Measurements from ENCODE around the gene AADACL4.

AADACL4 gene

GRCh38 chr1:12603224-12603623 lies 40.7 kb upstream of the AADACL4 start:
- Histone ChIP-seq H4K8ac (ENCODE audit: low read length) (no peak overlapping the region), H4K91ac (ENCODE audit: low read length) (no peak overlapping the region), H2BK120ac (ENCODE audit: low read depth, low read length) (no peak overlapping the region), H2BK12ac (ENCODE audit: low read length in 2 of 2) (peak overlapping the region in 1 of 2 experiments; percentile 49), H3K4me2 (ENCODE audit: low read length, poor library complexity, severe bottlenecking) (no peak overlapping the region), H3K4ac (ENCODE audit: low read depth in 1 of 2, low read length in 2 of 2) (no peak overlapping the region), H3K9me3 (ENCODE audit: control insufficient read depth, low read length) (no peaks in the 10 kb centered on the region), H3K27ac (ENCODE audit: low read length, poor library complexity, severe bottlenecking) (no peak overlapping the region), H3K27me3 (ENCODE audit: control insufficient read depth in 1 of 2, insufficient read depth in 1 of 2, low read length in 2 of 2) (no peaks in the 10 kb centered on the region), H3K18ac (ENCODE audit: low read depth in 1 of 2, low read length in 2 of 2) (no peak overlapping the region), H3K4me1 (ENCODE audit: control insufficient read depth, insufficient read depth, low read depth, low read length) (peaks cover 9% of the 10 kb centered on the region), H2BK5ac (ENCODE audit: low read depth, low read length, poor library complexity, severe bottlenecking) (no peak overlapping the region), H3K4me3 (ENCODE audit: insufficient read depth in 1 of 2, low read depth in 1 of 2, low read length in 2 of 2) (no peak overlapping the region), H3K23ac (ENCODE audit: low read length in 2 of 2) (no peak overlapping the region), H3K79me1 (replicated peaks; ENCODE audit: low read length, poor library complexity, severe bottlenecking) (no peaks in the 10 kb centered on the region), H3K36me3 (ENCODE audit: control insufficient read depth in 1 of 2, insufficient read depth in 2 of 2, low read depth in 1 of 2, low read length in 2 of 2) (no peaks in the 10 kb centered on the region), H3K9ac (ENCODE audit: low read length) (no peak overlapping the region), H3K14ac (ENCODE audit: low read length in 2 of 2) (no peak overlapping the region), H2AFZ (ENCODE audit: low read depth, low read length) (no peak overlapping the region), H2AK5ac (ENCODE audit: low read length, severe bottlenecking) (no peak overlapping the region), H2BK15ac (ENCODE audit: low read depth, poor library complexity, severe bottlenecking) (no peak overlapping the region)
- 75% methylated on average over 9 of the region's 9 CpGs for WGBS
- no peak for DNase-seq

DNA sequence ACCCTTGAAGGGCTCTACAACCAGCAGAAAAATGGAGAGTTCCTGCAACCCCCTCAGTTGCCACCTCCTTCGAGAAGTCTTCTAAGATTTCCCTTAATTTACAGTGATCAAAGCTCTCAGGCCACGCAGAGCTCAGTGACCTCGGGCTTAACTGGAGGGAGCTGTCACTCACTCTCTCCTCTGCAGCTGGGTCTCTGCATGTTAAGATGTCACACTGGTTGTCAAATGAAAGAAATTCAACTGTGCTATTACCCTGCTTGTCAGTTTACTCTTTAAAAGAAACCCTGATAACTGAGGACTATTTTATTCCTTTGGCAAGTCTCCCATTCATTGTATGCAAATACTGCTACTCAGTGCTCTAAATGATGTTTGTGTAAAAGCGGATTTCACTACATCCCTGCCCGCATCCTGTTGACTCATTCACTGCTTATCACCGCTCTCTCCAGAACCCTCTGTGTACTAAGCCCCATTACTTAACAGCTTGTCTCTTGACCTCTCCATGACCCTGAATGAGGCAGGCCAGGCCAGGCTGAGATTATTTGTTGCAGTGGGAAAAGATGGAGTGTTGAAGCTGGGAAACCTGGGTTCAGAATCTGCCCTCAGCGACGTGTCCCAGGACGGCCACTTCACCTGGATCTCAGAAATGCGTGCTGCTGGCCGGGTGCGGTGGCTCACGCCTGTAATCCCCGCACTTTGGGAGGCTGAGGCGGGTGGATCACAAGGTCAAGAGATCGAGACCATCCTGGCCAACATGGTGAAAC lies 39.6 kb upstream of the AADACL4 start:
- 28% methylated on average over 13 of the region's 16 CpGs for WGBS
- H2AFZ ChIP-seq (ENCODE audit: low read depth, low read length): no peak overlapping the region
- H4K91ac ChIP-seq (ENCODE audit: low read length): no peak overlapping the region
- H3K4me3 ChIP-seq (ENCODE audit: insufficient read depth in 1 of 2, low read depth in 1 of 2, low read length in 2 of 2): no peak overlapping the region
- H3K27ac ChIP-seq (ENCODE audit: low read length, poor library complexity, severe bottlenecking): no peak overlapping the region
- H2AK5ac ChIP-seq (ENCODE audit: low read length, severe bottlenecking): no peak overlapping the region
- H3K9ac ChIP-seq (ENCODE audit: low read length): no peak overlapping the region
- H3K18ac ChIP-seq (ENCODE audit: low read depth in 1 of 2, low read length in 2 of 2): no peak overlapping the region
- H3K23ac ChIP-seq (ENCODE audit: low read length in 2 of 2): no peak overlapping the region
- no peak overlapping the region for H2BK5ac ChIP-seq (ENCODE audit: low read depth, low read length, poor library complexity, severe bottlenecking)
- H2BK15ac ChIP-seq (ENCODE audit: low read depth, poor library complexity, severe bottlenecking): no peak overlapping the region
- H3K4me2 ChIP-seq (ENCODE audit: low read length, poor library complexity, severe bottlenecking): no peak overlapping the region
- H3K27me3 ChIP-seq (ENCODE audit: control insufficient read depth in 1 of 2, insufficient read depth in 1 of 2, low read length in 2 of 2): no peaks in the 10 kb centered on the region
- no peaks in the 10 kb centered on the region for H3K9me3 ChIP-seq (ENCODE audit: control insufficient read depth, low read length)
- DNase-seq: peak; percentile 97
- no peak overlapping the region for H2BK120ac ChIP-seq (ENCODE audit: low read depth, low read length)
- no peak overlapping the region for H4K8ac ChIP-seq (ENCODE audit: low read length)
- H3K36me3 ChIP-seq (ENCODE audit: control insufficient read depth in 1 of 2, insufficient read depth in 2 of 2, low read depth in 1 of 2, low read length in 2 of 2): no peaks in the 10 kb centered on the region
- peaks cover 9% of the 10 kb centered on the region for H3K4me1 ChIP-seq (ENCODE audit: control insufficient read depth, insufficient read depth, low read depth, low read length)
- no peak overlapping the region for H3K4ac ChIP-seq (ENCODE audit: low read depth in 1 of 2, low read length in 2 of 2)
- H2BK12ac ChIP-seq (ENCODE audit: low read length in 2 of 2): no peak overlapping the region
- H3K14ac ChIP-seq (ENCODE audit: low read length in 2 of 2): no peak overlapping the region
- H3K79me1 ChIP-seq (replicated peaks; ENCODE audit: low read length, poor library complexity, severe bottlenecking): no peaks in the 10 kb centered on the region

GRCh38 chr1:12604986-12605385 lies 38.9 kb upstream of the AADACL4 start:
- H2BK120ac ChIP-seq (ENCODE audit: low read depth, low read length): no peak overlapping the region
- H3K4me2 ChIP-seq (ENCODE audit: low read length, poor library complexity, severe bottlenecking): no peak overlapping the region
- H3K4ac ChIP-seq (ENCODE audit: low read depth in 1 of 2, low read length in 2 of 2): no peak overlapping the region
- no peaks in the 10 kb centered on the region for H3K36me3 ChIP-seq (ENCODE audit: control insufficient read depth in 1 of 2, insufficient read depth in 2 of 2, low read depth in 1 of 2, low read length in 2 of 2)
- no peak overlapping the region for H3K14ac ChIP-seq (ENCODE audit: low read length in 2 of 2)
- no peak overlapping the region for H2BK12ac ChIP-seq (ENCODE audit: low read length in 2 of 2)
- H3K79me1 ChIP-seq (replicated peaks; ENCODE audit: low read length, poor library complexity, severe bottlenecking): no peaks in the 10 kb centered on the region
- no peak overlapping the region for H2BK15ac ChIP-seq (ENCODE audit: low read depth, poor library complexity, severe bottlenecking)
- H2AFZ ChIP-seq (ENCODE audit: low read depth, low read length): no peak overlapping the region
- DNase-seq: no peak
- no peak overlapping the region for H3K23ac ChIP-seq (ENCODE audit: low read length in 2 of 2)
- peaks cover 9% of the 10 kb centered on the region for H3K4me1 ChIP-seq (ENCODE audit: control insufficient read depth, insufficient read depth, low read depth, low read length)
- no peak overlapping the region for H2AK5ac ChIP-seq (ENCODE audit: low read length, severe bottlenecking)
- H3K27ac ChIP-seq (ENCODE audit: low read length, poor library complexity, severe bottlenecking): no peak overlapping the region
- H2BK5ac ChIP-seq (ENCODE audit: low read depth, low read length, poor library complexity, severe bottlenecking): no peak overlapping the region
- no peak overlapping the region for H3K18ac ChIP-seq (ENCODE audit: low read depth in 1 of 2, low read length in 2 of 2)
- no peak overlapping the region for H3K9ac ChIP-seq (ENCODE audit: low read length)
- H4K91ac ChIP-seq (ENCODE audit: low read length): no peak overlapping the region
- H3K4me3 ChIP-seq (ENCODE audit: insufficient read depth in 1 of 2, low read depth in 1 of 2, low read length in 2 of 2): no peak overlapping the region
- no peak overlapping the region for H4K8ac ChIP-seq (ENCODE audit: low read length)
- H3K27me3 ChIP-seq (ENCODE audit: control insufficient read depth in 1 of 2, insufficient read depth in 1 of 2, low read length in 2 of 2): no peaks in the 10 kb centered on the region
- no peaks in the 10 kb centered on the region for H3K9me3 ChIP-seq (ENCODE audit: control insufficient read depth, low read length)
- 67% methylated on average over 4 of the region's 9 CpGs for WGBS

GRCh38 chr1:12607263-12607662 lies 36.6 kb upstream of the AADACL4 start:
- no peaks in the 10 kb centered on the region for H3K9me3 ChIP-seq (ENCODE audit: control insufficient read depth, low read length)
- no peak overlapping the region for H3K27ac ChIP-seq (ENCODE audit: low read length, poor library complexity, severe bottlenecking)
- H2BK12ac ChIP-seq (ENCODE audit: low read length in 2 of 2): no peak overlapping the region
- no peak overlapping the region for H4K8ac ChIP-seq (ENCODE audit: low read length)
- H3K4ac ChIP-seq (ENCODE audit: low read depth in 1 of 2, low read length in 2 of 2): no peak overlapping the region
- H2BK120ac ChIP-seq (ENCODE audit: low read depth, low read length): no peak overlapping the region
- H3K4me1 ChIP-seq (ENCODE audit: control insufficient read depth, insufficient read depth, low read depth, low read length): peaks cover 6% of the 10 kb centered on the region
- no peak overlapping the region for H3K23ac ChIP-seq (ENCODE audit: low read length in 2 of 2)
- no peak overlapping the region for H2BK15ac ChIP-seq (ENCODE audit: low read depth, poor library complexity, severe bottlenecking)
- H3K79me1 ChIP-seq (replicated peaks; ENCODE audit: low read length, poor library complexity, severe bottlenecking): no peaks in the 10 kb centered on the region
- no peak overlapping the region for H2BK5ac ChIP-seq (ENCODE audit: low read depth, low read length, poor library complexity, severe bottlenecking)
- H3K18ac ChIP-seq (ENCODE audit: low read depth in 1 of 2, low read length in 2 of 2): no peak overlapping the region
- H3K27me3 ChIP-seq (ENCODE audit: control insufficient read depth in 1 of 2, insufficient read depth in 1 of 2, low read length in 2 of 2): peaks cover 0 to 4% of the 10 kb centered on the region in 2 experiments
- no peak for DNase-seq
- no peak overlapping the region for H3K4me3 ChIP-seq (ENCODE audit: insufficient read depth in 1 of 2, low read depth in 1 of 2, low read length in 2 of 2)
- H3K4me2 ChIP-seq (ENCODE audit: low read length, poor library complexity, severe bottlenecking): no peak overlapping the region
- no peak overlapping the region for H2AFZ ChIP-seq (ENCODE audit: low read depth, low read length)
- peaks cover 0 to under 1% of the 10 kb centered on the region in 2 experiments for H3K36me3 ChIP-seq (ENCODE audit: control insufficient read depth in 1 of 2, insufficient read depth in 2 of 2, low read depth in 1 of 2, low read length in 2 of 2)
- no peak overlapping the region for H3K14ac ChIP-seq (ENCODE audit: low read length in 2 of 2)
- H4K91ac ChIP-seq (ENCODE audit: low read length): no peak overlapping the region
- WGBS: 88% methylated on average over 3 of the region's 3 CpGs
- H3K9ac ChIP-seq (ENCODE audit: low read length): no peak overlapping the region
- no peak overlapping the region for H2AK5ac ChIP-seq (ENCODE audit: low read length, severe bottlenecking)

Measured in mesenchymal stem cell (in vitro differentiated cells and primary cell).